ENCODE data around the gene SPPL2A. TPM values are rescaled to one million over a fixed set of nuclear protein-coding genes. Genes with fewer than 3 reads are reported as not detected.

The SPPL2A gene
- total RNA-seq, 1 experiment from 2014 or later = 100 TPM

- intact Hi-C loops (cut with micrococcal nuclease; ENCODE audit: unreplicated experiment) = no loop called here
- H3K36me3 ChIP-seq (ENCODE audit: insufficient read depth, low read length, poor library complexity, severe bottlenecking) = no peaks in the 10 kb centered on the region
- POLR2A ChIA-PET (ENCODE audit: low non-redundant PET) = interaction anchor here (0.5 kb wide), 1 partner anchor 1560 kb away, joined by 4 read pairs; no protein-coding TSS in a partner anchor
- no peak for DNase-seq (ENCODE audit: low spot score)
- H3K4me3 ChIP-seq (ENCODE audit: low read depth, low read length, poor library complexity, severe bottlenecking) = no peak overlapping the region
- TF ChIP-seq CTCF (conservative IDR thresholded peaks at IDR 0.05; ENCODE audit: low read depth, low read length) = no peak
- no peak for TF ChIP-seq EZH2 (IDR thresholded peaks at IDR 0.05; ENCODE audit: borderline replicate concordance, low read depth, low read length, poor library complexity, severe bottlenecking)
- H3K27me3 ChIP-seq (replicated peaks; ENCODE audit: insufficient read depth, low read depth, low read length, poor library complexity) = no peaks in the 10 kb centered on the region
- no TSS peak for BruUV-seq (replicated peaks)
- CTCF ChIA-PET = no interaction called here
- no peaks in the 10 kb centered on the region for H3K9me3 ChIP-seq (ENCODE audit: low read depth, low read length, poor library complexity, severe bottlenecking)
- H3K4me1 ChIP-seq (ENCODE audit: insufficient read depth, low read length, poor library complexity, severe bottlenecking) = no peaks in the 10 kb centered on the region
- no peak overlapping the region for H3K27ac ChIP-seq (ENCODE audit: low read depth, low read length, poor library complexity, severe bottlenecking)
Observed at GRCh38 chr15:50670115-50670514, 95.4 kb downstream of the SPPL2A start.

GRCh38 chr15:50669611-50670010 is 95.9 kb downstream of the SPPL2A start:
- Histone ChIP-seq H3K9me3 (ENCODE audit: low read depth, low read length, poor library complexity, severe bottlenecking) (no peaks in the 10 kb centered on the region), H3K36me3 (ENCODE audit: insufficient read depth, low read length, poor library complexity, severe bottlenecking) (no peaks in the 10 kb centered on the region), H3K27ac (ENCODE audit: low read depth, low read length, poor library complexity, severe bottlenecking) (no peak overlapping the region), H3K4me3 (ENCODE audit: low read depth, low read length, poor library complexity, severe bottlenecking) (no peak overlapping the region), H3K4me1 (ENCODE audit: insufficient read depth, low read length, poor library complexity, severe bottlenecking) (no peaks in the 10 kb centered on the region), H3K27me3 (replicated peaks; ENCODE audit: insufficient read depth, low read depth, low read length, poor library complexity) (no peaks in the 10 kb centered on the region)
- no peak for DNase-seq (ENCODE audit: low spot score)
- no TSS peak for BruUV-seq (replicated peaks)
- intact Hi-C loops (cut with micrococcal nuclease; ENCODE audit: unreplicated experiment) = no loop called here
- CTCF ChIA-PET = no interaction called here
- TF ChIP-seq EZH2 (IDR thresholded peaks at IDR 0.05; ENCODE audit: borderline replicate concordance, low read depth, low read length, poor library complexity, severe bottlenecking) (no peak), CTCF (conservative IDR thresholded peaks at IDR 0.05; ENCODE audit: low read depth, low read length) (no peak)
- POLR2A ChIA-PET (ENCODE audit: low non-redundant PET) = no interaction called here

- ChIA-PET CTCF (no interaction called here), POLR2A (ENCODE audit: low non-redundant PET) (no interaction called here)
- Histone ChIP-seq H3K27ac (ENCODE audit: low read depth, low read length, poor library complexity, severe bottlenecking) (no peak overlapping the region), H3K27me3 (replicated peaks; ENCODE audit: insufficient read depth, low read depth, low read length, poor library complexity) (no peaks in the 10 kb centered on the region), H3K4me1 (ENCODE audit: insufficient read depth, low read length, poor library complexity, severe bottlenecking) (no peaks in the 10 kb centered on the region), H3K36me3 (ENCODE audit: insufficient read depth, low read length, poor library complexity, severe bottlenecking) (peaks cover 14% of the 10 kb centered on the region), H3K4me3 (ENCODE audit: low read depth, low read length, poor library complexity, severe bottlenecking) (no peak overlapping the region), H3K9me3 (ENCODE audit: low read depth, low read length, poor library complexity, severe bottlenecking) (no peaks in the 10 kb centered on the region)
- BruUV-seq (replicated peaks) = no TSS peak
- intact Hi-C loops (cut with micrococcal nuclease; ENCODE audit: unreplicated experiment) = no loop called here
- no peak for TF ChIP-seq CTCF (conservative IDR thresholded peaks at IDR 0.05; ENCODE audit: low read depth, low read length)
- TF ChIP-seq EZH2 (IDR thresholded peaks at IDR 0.05; ENCODE audit: borderline replicate concordance, low read depth, low read length, poor library complexity, severe bottlenecking) = no peak
- DNase-seq (ENCODE audit: low spot score) = no peak
Observed at GRCh38 chr15:50665938-50666337, 99.6 kb downstream of the SPPL2A start.

Measured in A673 (cell line).